ENCODE measurements around the gene CEP164.

DNA sequence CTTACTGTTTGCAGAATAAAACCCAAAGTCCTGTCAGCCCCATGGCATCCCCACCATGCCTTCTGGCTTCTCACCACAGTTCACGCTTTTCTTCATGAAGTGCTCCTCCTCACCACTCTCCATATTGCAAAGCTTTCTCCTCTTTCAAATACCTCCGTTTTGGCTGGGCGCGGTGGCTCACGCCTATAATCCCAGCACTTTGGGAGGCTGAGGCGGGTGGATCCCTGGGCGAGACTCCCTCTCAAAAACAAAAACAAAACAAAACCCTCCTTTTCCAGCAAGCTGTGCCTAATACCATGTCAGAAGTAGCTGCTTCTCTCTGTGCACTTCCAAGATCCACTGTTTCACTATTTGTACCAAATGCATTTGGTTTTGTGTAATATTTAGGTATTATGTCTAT is 18.3 kb upstream of the CEP164 start:
- TF ChIP-seq, protein P1, sequence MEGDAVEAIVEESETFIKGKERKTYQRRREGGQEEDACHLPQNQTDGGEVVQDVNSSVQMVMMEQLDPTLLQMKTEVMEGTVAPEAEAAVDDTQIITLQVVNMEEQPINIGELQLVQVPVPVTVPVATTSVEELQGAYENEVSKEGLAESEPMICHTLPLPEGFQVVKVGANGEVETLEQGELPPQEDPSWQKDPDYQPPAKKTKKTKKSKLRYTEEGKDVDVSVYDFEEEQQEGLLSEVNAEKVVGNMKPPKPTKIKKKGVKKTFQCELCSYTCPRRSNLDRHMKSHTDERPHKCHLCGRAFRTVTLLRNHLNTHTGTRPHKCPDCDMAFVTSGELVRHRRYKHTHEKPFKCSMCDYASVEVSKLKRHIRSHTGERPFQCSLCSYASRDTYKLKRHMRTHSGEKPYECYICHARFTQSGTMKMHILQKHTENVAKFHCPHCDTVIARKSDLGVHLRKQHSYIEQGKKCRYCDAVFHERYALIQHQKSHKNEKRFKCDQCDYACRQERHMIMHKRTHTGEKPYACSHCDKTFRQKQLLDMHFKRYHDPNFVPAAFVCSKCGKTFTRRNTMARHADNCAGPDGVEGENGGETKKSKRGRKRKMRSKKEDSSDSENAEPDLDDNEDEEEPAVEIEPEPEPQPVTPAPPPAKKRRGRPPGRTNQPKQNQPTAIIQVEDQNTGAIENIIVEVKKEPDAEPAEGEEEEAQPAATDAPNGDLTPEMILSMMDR (IDR thresholded peaks at IDR 0.05; ENCODE audit: insufficient read depth, low read depth, low read length): no peak
- no peak for TF ChIP-seq EZH2 (IDR thresholded peaks at IDR 0.05; ENCODE audit: insufficient read depth, low read length)

All from astrocyte (in vitro differentiated cells and primary cell).